Measurements from ENCODE around the gene KIAA0319L. TPM values are rescaled to one million over a fixed set of nuclear protein-coding genes. Genes with fewer than 3 reads are reported as not detected.

Gene KIAA0319L
- total and polyA plus RNA-seq, 8 donors = 13.1 to 146 (median 39.1) TPM

DNA sequence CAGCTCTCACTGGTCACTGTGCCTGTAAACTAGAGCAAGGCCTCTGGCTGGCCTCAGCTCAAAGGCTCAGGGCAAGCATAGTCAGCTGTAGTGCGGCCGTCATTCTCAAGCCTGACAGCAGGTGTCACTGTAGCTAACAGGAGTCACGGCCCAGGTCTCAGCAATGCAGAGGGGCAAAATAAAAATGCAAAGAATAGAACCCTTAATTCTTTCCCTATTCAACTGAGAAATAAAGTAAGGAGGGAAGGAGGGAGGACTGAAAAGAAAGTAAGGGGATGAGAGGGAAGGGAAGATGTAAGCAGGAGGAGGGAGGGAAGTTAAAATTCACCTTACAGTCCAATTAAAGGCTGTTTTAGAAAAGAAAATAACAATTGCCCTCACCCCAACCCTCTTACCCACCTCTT lies 106.1 kb downstream of the KIAA0319L start:
- intact Hi-C loops (cut with DNase I; ENCODE audit: low total_unique reads) = loop anchor here (5.0 kb wide), 1 partner anchor 111 kb away; no protein-coding TSS in a partner anchor
- peak overlapping the region in 4 of 5 donors; percentile 44 to 87 (median 68) for H3K27ac ChIP-seq
- peak; percentile 87 to 91 for DNase-seq
- peaks cover 35 to 79% (median 54%) of the 10 kb centered on the region in 4 donors for H3K4me1 ChIP-seq
- peaks cover 0 to 77% (median 65%) of the 10 kb centered on the region in 4 donors for H3K36me3 ChIP-seq
- H3K9me3 ChIP-seq = no peaks in the 10 kb centered on the region
- peak overlapping the region in 1 of 4 donors; percentile 4 for H3K4me3 ChIP-seq
- TF ChIP-seq EP300 (IDR thresholded peaks at IDR 0.05) (no peak), CTCF (IDR thresholded peaks at IDR 0.05) (peak in 5 of 7 experiments; percentile 63 to 90 (median 84)), POLR2A (IDR thresholded peaks at IDR 0.05) (no peak), POLR2AphosphoS5 (IDR thresholded peaks at IDR 0.05) (no peak)
- 2 to 8% (median 4%) methylated on average over 3 of the region's 3 CpGs for WGBS, 5 donors
- no peaks in the 10 kb centered on the region for H3K27me3 ChIP-seq

- no peak overlapping the region for H3K4me3 ChIP-seq
- 86 to 91% (median 89%) methylated on average over 7 of the region's 7 CpGs for WGBS, 5 donors
- no peaks in the 10 kb centered on the region for H3K27me3 ChIP-seq
- DNase-seq = no peak
- H3K27ac ChIP-seq = peak overlapping the region in 3 of 5 donors; percentile 32 to 84 (median 61)
- TF ChIP-seq POLR2AphosphoS5 (IDR thresholded peaks at IDR 0.05) = no peak
- no peaks in the 10 kb centered on the region for H3K9me3 ChIP-seq
- H3K36me3 ChIP-seq = peaks cover under 1 to 79% (median 72%) of the 10 kb centered on the region in 4 donors
- peaks cover 35 to 73% (median 53%) of the 10 kb centered on the region in 4 donors for H3K4me1 ChIP-seq
- intact Hi-C loops (cut with DNase I; ENCODE audit: low total_unique reads) = loop anchor here (5.0 to 10.0 kb wide), 2 partner anchors 113 to 275 kb away; no protein-coding TSS in a partner anchor
Observed at GRCh38 chr1:35449334-35450008, 107.7 kb downstream of the KIAA0319L start.

GRCh38 chr1:35448344-35448801 lies 108.8 kb downstream of the KIAA0319L start:
- H3K9me3 ChIP-seq = no peaks in the 10 kb centered on the region
- H3K27me3 ChIP-seq = no peaks in the 10 kb centered on the region
- H3K4me3 ChIP-seq = no peak overlapping the region
- peak overlapping the region; percentile 32 to 84 (median 41) for H3K27ac ChIP-seq
- H3K4me1 ChIP-seq = peaks cover 35 to 62% (median 49%) of the 10 kb centered on the region in 4 donors
- TF ChIP-seq EP300 (IDR thresholded peaks at IDR 0.05) (no peak), POLR2AphosphoS5 (IDR thresholded peaks at IDR 0.05) (peak in 1 of 3 donors; percentile 4)
- peak in 1 of 2 donors; percentile 49 for DNase-seq
- peaks cover 7 to 79% (median 76%) of the 10 kb centered on the region in 4 donors for H3K36me3 ChIP-seq
- 18 to 56% (median 37%) methylated on average over 3 of the region's 3 CpGs for WGBS, 5 donors
- intact Hi-C loops (cut with DNase I; ENCODE audit: low total_unique reads) = loop anchor here (10.0 kb wide), 1 partner anchor 276 kb away; no protein-coding TSS in a partner anchor

DNA sequence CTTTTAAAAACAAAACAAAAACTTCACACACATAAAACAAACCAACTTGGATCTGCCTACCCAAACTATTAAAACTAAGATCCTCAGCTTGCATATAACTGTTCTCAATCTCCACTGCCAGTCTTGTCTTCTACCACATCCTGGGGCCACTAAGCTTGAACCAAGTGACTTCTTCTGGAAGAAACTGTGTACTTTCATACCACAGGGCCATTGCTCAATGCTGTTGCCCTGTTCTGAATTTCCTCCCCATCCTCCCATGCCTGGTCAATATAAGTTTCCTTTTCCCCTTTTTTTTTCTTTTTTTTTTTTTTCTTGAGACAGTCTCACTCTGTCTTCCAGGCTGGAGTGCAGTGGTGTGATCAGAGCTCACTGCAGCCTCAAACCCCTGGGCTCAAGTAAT lies 109.9 kb downstream of the KIAA0319L start:
- Histone ChIP-seq H3K27me3 (no peaks in the 10 kb centered on the region), H3K9me3 (no peaks in the 10 kb centered on the region), H3K27ac (peak overlapping the region in 1 of 5 donors; percentile 84), H3K4me1 (peaks cover 26 to 51% (median 39%) of the 10 kb centered on the region in 4 donors), H3K4me3 (no peak overlapping the region), H3K36me3 (peaks cover 17 to 83% (median 81%) of the 10 kb centered on the region in 4 donors)
- TF ChIP-seq POLR2AphosphoS5 (IDR thresholded peaks at IDR 0.05) (no peak), EP300 (IDR thresholded peaks at IDR 0.05) (no peak), POLR2A (IDR thresholded peaks at IDR 0.05) (no peak), CTCF (IDR thresholded peaks at IDR 0.05) (no peak)
- intact Hi-C loops (cut with DNase I; ENCODE audit: low total_unique reads) = loop anchor here (10.0 kb wide), 1 partner anchor 278 kb away; no protein-coding TSS in a partner anchor
- no peak for DNase-seq

- no peak for TF ChIP-seq POLR2AphosphoS5 (IDR thresholded peaks at IDR 0.05)
- no peak for TF ChIP-seq POLR2A (IDR thresholded peaks at IDR 0.05)
- TF ChIP-seq CTCF (IDR thresholded peaks at IDR 0.05) = no peak
- TF ChIP-seq EP300 (IDR thresholded peaks at IDR 0.05) = no peak
- Histone ChIP-seq H3K27me3 (no peaks in the 10 kb centered on the region), H3K4me3 (no peak overlapping the region), H3K36me3 (peaks cover 42 to 98% (median 96%) of the 10 kb centered on the region in 4 donors), H3K27ac (no peak overlapping the region), H3K4me1 (peaks cover 10 to 26% (median 18%) of the 10 kb centered on the region in 4 donors), H3K9me3 (no peaks in the 10 kb centered on the region)
- intact Hi-C loops (cut with DNase I; ENCODE audit: low total_unique reads) = loop anchor here (10.0 kb wide), 1 partner anchor 280 kb away; no protein-coding TSS in a partner anchor
- DNase-seq = no peak
Observed at GRCh38 chr1:35444519-35444774, 112.8 kb downstream of the KIAA0319L start.

All from stomach (tissue), 9 donors.